HG03571 (cell line): ENCODE measurements around the gene LRIT1.

ENCODE experiments used
- ATAC-seq: cut with Tn5 transposase; IDR thresholded peaks from one replicate; pipeline ENCODE4 v1.9.1; 2021; ENCODE audit not compliant: unreplicated experiment

The LRIT1 gene

GRCh38 chr10:84214612-84215235, 26.6 kb downstream of the LRIT1 start:
- peak; percentile 65 for ATAC-seq

- ATAC-seq = no peak
These were observed 27.2 kb downstream of the LRIT1 start for GRCh38 chr10:84214046-84214572.

GRCh38 chr10:84213076-84213475, 28.3 kb downstream of the LRIT1 start:
- no peak for ATAC-seq

GRCh38 chr10:84212014-84212413, 29.3 kb downstream of the LRIT1 start:
- no peak for ATAC-seq

GRCh38 chr10:84211566-84211965, 29.8 kb downstream of the LRIT1 start:
- no peak for ATAC-seq

GRCh38 chr10:84208023-84208422, 33.3 kb downstream of the LRIT1 start:
- no peak for ATAC-seq

GRCh38 chr10:84205853-84206525, 35.4 kb downstream of the LRIT1 start:
- no peak for ATAC-seq

- peak; percentile 76 for ATAC-seq
These were observed 36.1 kb downstream of the LRIT1 start for GRCh38 chr10:84205049-84205852.

GRCh38 chr10:84204610-84205009, 36.7 kb downstream of the LRIT1 start:
- no peak for ATAC-seq

GRCh38 chr10:84204122-84204521, 37.2 kb downstream of the LRIT1 start:
- peak; percentile 63 for ATAC-seq

- ATAC-seq = no peak
These were observed 39.0 kb downstream of the LRIT1 start for GRCh38 chr10:84202349-84202748.

- no peak for ATAC-seq
These were observed 39.7 kb downstream of the LRIT1 start for GRCh38 chr10:84201682-84202081.

- no peak for ATAC-seq
These were observed 40.1 kb downstream of the LRIT1 start for GRCh38 chr10:84201244-84201606.

- no peak for ATAC-seq
These were observed 40.7 kb downstream of the LRIT1 start for GRCh38 chr10:84200537-84201243.

- no peak for ATAC-seq
These were observed 43.0 kb downstream of the LRIT1 start for GRCh38 chr10:84198206-84198915.

GRCh38 chr10:84197643-84198042, 43.7 kb downstream of the LRIT1 start:
- ATAC-seq = no peak

GRCh38 chr10:84196941-84197340, 44.4 kb downstream of the LRIT1 start:
- ATAC-seq = no peak

GRCh38 chr10:84196083-84196482, 45.3 kb downstream of the LRIT1 start:
- no peak for ATAC-seq

GRCh38 chr10:84195044-84195830, 46.1 kb downstream of the LRIT1 start:
- no peak for ATAC-seq
